K562 (cell line): ENCODE measurements around the gene RGS14. TPM values are rescaled to one million over a fixed set of nuclear protein-coding genes. Genes with fewer than 3 reads are reported as not detected.

Experiments
- ADNP ChIP-seq: fragments of 200-800 bp; sonication (Bioruptor generic); IDR thresholded peaks from 2 replicates; pipeline ENCODE4 v1.6.1; 2016; ENCODE audit warnings: missing genetic modification characterization, missing compliant biosample characterization
- ARID4B ChIP-seq: sonication (generic); formaldehyde crosslinking; IDR thresholded peaks from 2 replicates; pipeline ENCODE4 v1.8.0; 2022; ENCODE audit warnings: mild to moderate bottlenecking, missing genetic modification reagents
- ELF2 ChIP-seq: fragments of 250-450 bp; sonication (Bioruptor Pico); IDR thresholded peaks from 2 replicates; pipeline ENCODE4 v1.5.0; 2021; ENCODE audit warnings: mild to moderate bottlenecking
- FOXM1 ChIP-seq, 2 experiments: fragments of 450-650 bp in 1 of 2; sonication (generic) in 1 of 2; formaldehyde crosslinking in 1 of 2; IDR thresholded peaks; 2 replicates each; pipeline versions ENCODE4 v1.6.1 to v1.9.0; 2017 to 2022; ENCODE audit warnings: low read depth in 2 of 2, mild to moderate bottlenecking in 2 of 2, missing genetic modification reagents in 1 of 2, moderate library complexity in 1 of 2
- LCOR ChIP-seq: sonication (generic); formaldehyde crosslinking; IDR thresholded peaks from 2 replicates; pipeline ENCODE4 v1.8.0; 2022; ENCODE audit warnings: mild to moderate bottlenecking, missing genetic modification reagents
- MBD1 ChIP-seq: fragments of 250-450 bp; sonication (Bioruptor Pico); IDR thresholded peaks from 2 replicates; pipeline ENCODE4 v1.8.0; 2022; ENCODE audit warnings: inconsistent platforms
- MED1 ChIP-seq: sonication (generic); formaldehyde crosslinking; IDR thresholded peaks from 2 replicates; pipeline ENCODE4 v1.8.1; 2023; ENCODE audit warnings: missing genetic modification reagents, borderline replicate concordance
- MEF2D ChIP-seq: conservative IDR thresholded peaks from 2 replicates; pipeline ENCODE4 v1.6.1; 2016; ENCODE audit warnings: low read depth, missing genetic modification characterization, missing compliant biosample characterization
- MITF ChIP-seq: IDR thresholded peaks from 2 replicates; pipeline ENCODE4 v1.6.1; 2014; ENCODE audit warnings: antibody characterized with exemption
- NFXL1 ChIP-seq: fragments of 450-650 bp; formaldehyde crosslinking; IDR thresholded peaks from 2 replicates; pipeline ENCODE4 v1.4.0; 2021; ENCODE audit warnings: mild to moderate bottlenecking
- NR2C2 ChIP-seq, 2 experiments: fragments of 200-800 bp in 1 of 2; sonication (Bioruptor generic) in 1 of 2; sonication (generic) in 1 of 2; formaldehyde crosslinking in 1 of 2; IDR thresholded peaks; 2 replicates each; pipeline versions ENCODE4 v1.6.1 to v1.8.0; 2016 to 2022; ENCODE audit warnings: mild to moderate bottlenecking in 1 of 2, missing compliant biosample characterization in 1 of 2, missing genetic modification characterization in 1 of 2, missing genetic modification reagents in 1 of 2
- RNF2 ChIP-seq: sonication (generic); IDR thresholded peaks from 2 replicates; pipeline ENCODE4 v1.6.1; 2016
- THRAP3 ChIP-seq: fragments of 450-650 bp; IDR thresholded peaks from 2 replicates; pipeline ENCODE4 v1.6.1; 2016; ENCODE audit warnings: mild to moderate bottlenecking, inconsistent platforms, borderline replicate concordance
- ZFX ChIP-seq: sonication (generic); formaldehyde crosslinking; IDR thresholded peaks from 2 replicates; pipeline ENCODE4 v1.8.0; 2022; ENCODE audit warnings: mild to moderate bottlenecking, missing genetic modification reagents, moderate library complexity
- ZKSCAN1 ChIP-seq: fragments of 150-350 bp; IDR thresholded peaks from 2 replicates; pipeline ENCODE4 v1.6.1; 2016; ENCODE audit warnings: low read depth, low read length
- polyA plus RNA-seq, 8 experiments: library from polyadenylated mRNA; depleted of rRNA in 4 of 8; stranded (reverse) in 5 of 8; unstranded in 3 of 8; fragments of >200 nt; fragmentation: Nextera tagmentation in 2 of 8; fragmentation: Illumina TruSeq in 1 of 8; extraction: Ambion mirVana in 2 of 8; extraction: Trizol in 1 of 8; gene quantifications; 2 replicates each; pipeline versions ENCODE4 v1.2.1 to v1.2.3, GENCODE V29; 2011 to 2014; ENCODE audit warnings: inconsistent platforms in 1 of 8, missing spikeins in 1 of 8
- total RNA-seq, 7 experiments: library from RNA; depleted of rRNA in 6 of 7; stranded (reverse); fragments of >200 nt in 6 of 7; fragmentation: Illumina TruSeq in 2 of 7; extraction: Trizol in 2 of 7; gene quantifications; 2 replicates each; pipeline versions ENCODE4 v1.2.1 to v1.2.3, GENCODE V29; 2011 to 2021; ENCODE audit warnings: low replicate concordance in 1 of 7

Gene RGS14
- total and polyA plus RNA-seq, 9 of the 15 experiments (the other 6 are each of a cell fraction or from before 2014, with no cell fraction given), result 0.28 to 75.9 (median 34.5) TPM

- TF ChIP-seq NR2C2 (CRISPR knock-in tag; IDR thresholded peaks at IDR 0.05) (no peak), NR2C2 (tag; IDR thresholded peaks at IDR 0.05) (peak; percentile 37; the same call in 1 of the 2 replicates), LCOR (0 out of 2 replicates have a peak, but pooled peaks have one; percentile 67), MEF2D (no peak), ADNP (tag) (no peak), NFXL1 (CRISPR knock-in tag) (no peak), RNF2 (peak; percentile 54; the same call in 1 of the 2 replicates), ZFX (CRISPR knock-in tag) (peak; percentile 48; the same call in 1 of the 2 replicates), MED1 (CRISPR knock-in tag) (no peak), MBD1 (CRISPR knock-in tag) (no peak), THRAP3 (no peak), FOXM1 (IDR thresholded peaks at IDR 0.05; ENCODE audit: low read depth) (no peak), FOXM1 (CRISPR knock-in tag; IDR thresholded peaks at IDR 0.05; ENCODE audit: low read depth) (0 out of 2 replicates have a peak, but pooled peaks have one; percentile 56), ARID4B (peak; percentile 38), MITF (peak; percentile 64), ZKSCAN1 (no peak), ELF2 (CRISPR knock-in tag) (no peak)
Measured at GRCh38 chr5:177370488-177371119, 12.9 kb downstream of the RGS14 start (continued).
